ENCODE results near the gene NOP10. TPM values are rescaled to one million over a fixed set of nuclear protein-coding genes. Genes with fewer than 3 reads are reported as not detected.

NOP10 gene
- total and polyA plus RNA-seq, 2 of the 13 experiments (the other 11 are each of a cell fraction or from before 2014, with no cell fraction given): 239 to 369 TPM

DNA sequence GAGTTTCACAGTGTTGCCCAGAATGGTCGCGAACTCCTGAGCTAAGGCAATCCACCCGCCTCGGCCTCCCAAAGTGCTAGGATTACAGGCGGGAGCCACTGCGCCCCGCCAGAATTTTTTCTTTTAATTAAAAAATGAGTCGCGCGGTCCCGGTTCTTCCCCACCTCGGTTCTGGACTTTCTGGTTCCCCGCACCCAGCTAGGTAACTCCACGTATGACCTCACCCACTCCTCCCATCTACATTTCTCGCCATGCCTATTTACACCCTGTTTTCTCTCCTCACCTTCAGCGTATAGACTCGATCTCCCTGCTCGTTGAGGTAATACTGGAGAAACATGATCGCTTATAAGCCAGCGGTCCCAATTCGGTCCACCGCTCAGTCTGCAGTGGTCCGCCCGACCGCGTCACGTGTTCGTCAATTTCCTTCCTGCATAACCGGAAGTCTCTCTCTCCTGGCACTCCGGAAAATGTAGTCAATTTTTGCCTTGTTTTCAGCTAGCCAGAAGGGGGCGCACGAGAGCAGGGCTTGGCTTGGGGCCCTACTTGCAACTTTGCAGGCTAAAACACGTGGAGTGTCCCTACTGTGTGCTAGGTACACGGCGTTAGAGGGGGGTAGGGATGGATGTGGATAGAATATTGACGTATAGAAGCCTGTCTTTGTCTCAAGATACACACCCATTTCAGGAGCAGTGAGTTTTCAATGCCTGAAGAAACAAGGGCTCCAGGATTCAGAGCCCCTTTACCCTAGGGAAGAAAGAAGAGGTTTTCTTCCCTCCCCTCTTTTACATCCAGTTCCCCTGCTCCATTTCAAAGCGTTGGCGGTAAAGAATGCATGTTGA is at the start of gene NOP10, which contains the start of gene NUTM1 (continued):
- TF ChIP-seq, protein P1, sequence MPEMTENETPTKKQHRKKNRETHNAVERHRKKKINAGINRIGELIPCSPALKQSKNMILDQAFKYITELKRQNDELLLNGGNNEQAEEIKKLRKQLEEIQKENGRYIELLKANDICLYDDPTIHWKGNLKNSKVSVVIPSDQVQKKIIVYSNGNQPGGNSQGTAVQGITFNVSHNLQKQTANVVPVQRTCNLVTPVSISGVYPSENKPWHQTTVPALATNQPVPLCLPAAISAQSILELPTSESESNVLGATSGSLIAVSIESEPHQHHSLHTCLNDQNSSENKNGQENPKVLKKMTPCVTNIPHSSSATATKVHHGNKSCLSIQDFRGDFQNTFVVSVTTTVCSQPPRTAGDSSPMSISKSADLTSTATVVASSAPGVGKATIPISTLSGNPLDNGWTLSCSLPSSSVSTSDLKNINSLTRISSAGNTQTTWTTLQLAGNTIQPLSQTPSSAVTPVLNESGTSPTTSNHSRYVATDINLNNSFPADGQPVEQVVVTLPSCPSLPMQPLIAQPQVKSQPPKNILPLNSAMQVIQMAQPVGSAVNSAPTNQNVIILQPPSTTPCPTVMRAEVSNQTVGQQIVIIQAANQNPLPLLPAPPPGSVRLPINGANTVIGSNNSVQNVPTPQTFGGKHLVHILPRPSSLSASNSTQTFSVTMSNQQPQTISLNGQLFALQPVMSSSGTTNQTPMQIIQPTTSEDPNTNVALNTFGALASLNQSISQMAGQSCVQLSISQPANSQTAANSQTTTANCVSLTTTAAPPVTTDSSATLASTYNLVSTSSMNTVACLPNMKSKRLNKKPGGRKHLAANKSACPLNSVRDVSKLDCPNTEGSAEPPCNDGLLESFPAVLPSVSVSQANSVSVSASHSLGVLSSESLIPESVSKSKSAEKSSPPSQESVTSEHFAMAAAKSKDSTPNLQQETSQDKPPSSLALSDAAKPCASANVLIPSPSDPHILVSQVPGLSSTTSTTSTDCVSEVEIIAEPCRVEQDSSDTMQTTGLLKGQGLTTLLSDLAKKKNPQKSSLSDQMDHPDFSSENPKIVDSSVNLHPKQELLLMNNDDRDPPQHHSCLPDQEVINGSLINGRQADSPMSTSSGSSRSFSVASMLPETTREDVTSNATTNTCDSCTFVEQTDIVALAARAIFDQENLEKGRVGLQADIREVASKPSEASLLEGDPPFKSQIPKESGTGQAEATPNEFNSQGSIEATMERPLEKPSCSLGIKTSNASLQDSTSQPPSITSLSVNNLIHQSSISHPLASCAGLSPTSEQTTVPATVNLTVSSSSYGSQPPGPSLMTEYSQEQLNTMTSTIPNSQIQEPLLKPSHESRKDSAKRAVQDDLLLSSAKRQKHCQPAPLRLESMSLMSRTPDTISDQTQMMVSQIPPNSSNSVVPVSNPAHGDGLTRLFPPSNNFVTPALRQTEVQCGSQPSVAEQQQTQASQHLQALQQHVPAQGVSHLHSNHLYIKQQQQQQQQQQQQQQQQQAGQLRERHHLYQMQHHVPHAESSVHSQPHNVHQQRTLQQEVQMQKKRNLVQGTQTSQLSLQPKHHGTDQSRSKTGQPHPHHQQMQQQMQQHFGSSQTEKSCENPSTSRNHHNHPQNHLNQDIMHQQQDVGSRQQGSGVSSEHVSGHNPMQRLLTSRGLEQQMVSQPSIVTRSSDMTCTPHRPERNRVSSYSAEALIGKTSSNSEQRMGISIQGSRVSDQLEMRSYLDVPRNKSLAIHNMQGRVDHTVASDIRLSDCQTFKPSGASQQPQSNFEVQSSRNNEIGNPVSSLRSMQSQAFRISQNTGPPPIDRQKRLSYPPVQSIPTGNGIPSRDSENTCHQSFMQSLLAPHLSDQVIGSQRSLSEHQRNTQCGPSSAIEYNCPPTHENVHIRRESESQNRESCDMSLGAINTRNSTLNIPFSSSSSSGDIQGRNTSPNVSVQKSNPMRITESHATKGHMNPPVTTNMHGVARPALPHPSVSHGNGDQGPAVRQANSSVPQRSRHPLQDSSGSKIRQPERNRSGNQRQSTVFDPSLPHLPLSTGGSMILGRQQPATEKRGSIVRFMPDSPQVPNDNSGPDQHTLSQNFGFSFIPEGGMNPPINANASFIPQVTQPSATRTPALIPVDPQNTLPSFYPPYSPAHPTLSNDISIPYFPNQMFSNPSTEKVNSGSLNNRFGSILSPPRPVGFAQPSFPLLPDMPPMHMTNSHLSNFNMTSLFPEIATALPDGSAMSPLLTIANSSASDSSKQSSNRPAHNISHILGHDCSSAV (CRISPR knock-in tag; IDR thresholded peaks at IDR 0.05; ENCODE audit: borderline replicate concordance): no peak
- TF ChIP-seq LBX2 (CRISPR knock-in tag; IDR thresholded peaks at IDR 0.05; ENCODE audit: borderline replicate concordance) (no peak), TSC22D2 (CRISPR knock-in tag; IDR thresholded peaks at IDR 0.05; ENCODE audit: borderline replicate concordance) (no peak), XBP1 (CRISPR knock-in tag; IDR thresholded peaks at IDR 0.05) (no peak), ZNF674 (CRISPR knock-in tag; IDR thresholded peaks at IDR 0.05; ENCODE audit: low read depth) (no peak), YY1 (IDR thresholded peaks at IDR 0.05; ENCODE audit: insufficient read depth, insufficient replicate concordance, low read depth, low read length) (peak; percentile 62), REL (CRISPR knock-in tag; conservative IDR thresholded peaks at IDR 0.05) (no peak), ZNF143 (CRISPR knock-in tag; IDR thresholded peaks at IDR 0.05) (peak; percentile 69; the same call in 1 of the 2 replicates), ETS1 (CRISPR knock-in tag; IDR thresholded peaks at IDR 0.05) (no peak)
- TF ChIP-seq, protein P2, sequence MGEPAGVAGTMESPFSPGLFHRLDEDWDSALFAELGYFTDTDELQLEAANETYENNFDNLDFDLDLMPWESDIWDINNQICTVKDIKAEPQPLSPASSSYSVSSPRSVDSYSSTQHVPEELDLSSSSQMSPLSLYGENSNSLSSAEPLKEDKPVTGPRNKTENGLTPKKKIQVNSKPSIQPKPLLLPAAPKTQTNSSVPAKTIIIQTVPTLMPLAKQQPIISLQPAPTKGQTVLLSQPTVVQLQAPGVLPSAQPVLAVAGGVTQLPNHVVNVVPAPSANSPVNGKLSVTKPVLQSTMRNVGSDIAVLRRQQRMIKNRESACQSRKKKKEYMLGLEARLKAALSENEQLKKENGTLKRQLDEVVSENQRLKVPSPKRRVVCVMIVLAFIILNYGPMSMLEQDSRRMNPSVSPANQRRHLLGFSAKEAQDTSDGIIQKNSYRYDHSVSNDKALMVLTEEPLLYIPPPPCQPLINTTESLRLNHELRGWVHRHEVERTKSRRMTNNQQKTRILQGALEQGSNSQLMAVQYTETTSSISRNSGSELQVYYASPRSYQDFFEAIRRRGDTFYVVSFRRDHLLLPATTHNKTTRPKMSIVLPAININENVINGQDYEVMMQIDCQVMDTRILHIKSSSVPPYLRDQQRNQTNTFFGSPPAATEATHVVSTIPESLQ (CRISPR knock-in tag; conservative IDR thresholded peaks at IDR 0.05): no peak
- TF ChIP-seq, protein P3, sequence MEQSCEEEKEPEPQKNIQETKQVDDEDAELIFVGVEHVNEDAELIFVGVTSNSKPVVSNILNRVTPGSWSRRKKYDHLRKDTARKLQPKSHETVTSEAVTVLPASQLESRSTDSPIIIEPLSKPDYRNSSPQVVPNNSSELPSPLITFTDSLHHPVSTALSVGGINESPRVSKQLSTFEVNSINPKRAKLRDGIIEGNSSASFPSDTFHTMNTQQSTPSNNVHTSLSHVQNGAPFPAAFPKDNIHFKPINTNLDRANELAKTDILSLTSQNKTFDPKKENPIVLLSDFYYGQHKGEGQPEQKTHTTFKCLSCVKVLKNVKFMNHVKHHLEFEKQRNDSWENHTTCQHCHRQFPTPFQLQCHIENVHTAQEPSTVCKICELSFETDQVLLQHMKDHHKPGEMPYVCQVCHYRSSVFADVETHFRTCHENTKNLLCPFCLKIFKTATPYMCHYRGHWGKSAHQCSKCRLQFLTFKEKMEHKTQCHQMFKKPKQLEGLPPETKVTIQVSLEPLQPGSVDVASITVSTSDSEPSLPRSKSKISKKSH (CRISPR knock-in tag; IDR thresholded peaks at IDR 0.05; ENCODE audit: borderline replicate concordance): peak; percentile 27; the same call in 1 of the 2 replicates
- TF ChIP-seq, protein P4, sequence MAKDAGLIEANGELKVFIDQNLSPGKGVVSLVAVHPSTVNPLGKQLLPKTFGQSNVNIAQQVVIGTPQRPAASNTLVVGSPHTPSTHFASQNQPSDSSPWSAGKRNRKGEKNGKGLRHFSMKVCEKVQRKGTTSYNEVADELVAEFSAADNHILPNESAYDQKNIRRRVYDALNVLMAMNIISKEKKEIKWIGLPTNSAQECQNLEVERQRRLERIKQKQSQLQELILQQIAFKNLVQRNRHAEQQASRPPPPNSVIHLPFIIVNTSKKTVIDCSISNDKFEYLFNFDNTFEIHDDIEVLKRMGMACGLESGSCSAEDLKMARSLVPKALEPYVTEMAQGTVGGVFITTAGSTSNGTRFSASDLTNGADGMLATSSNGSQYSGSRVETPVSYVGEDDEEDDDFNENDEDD (CRISPR knock-in tag; IDR thresholded peaks at IDR 0.05; ENCODE audit: borderline replicate concordance): peak; percentile 67; the same call in 1 of the 2 replicates
